GM23338 (cell line): Measurements from ENCODE around the gene OGDHL. TPM values are rescaled to one million over a fixed set of nuclear protein-coding genes. Genes with fewer than 3 reads are reported as not detected.
A peak's percentile ranks its signal among the peaks of the same experiment; 100 is the strongest.

Experiments used
- ATAC-seq: fragments of 200-7000 bp; cut with Tn5 transposase; 3 replicates; pipeline ENCODE4 v1.9.1; 2020
- DNase-seq: peaks from one replicate; pipeline ENCODE4 v3.0.0-alpha.2; 2015; ENCODE audit warnings: low spot score
- H2AFZ ChIP-seq: fragments of 200-600 bp; sonication (generic); 2 replicates; pipeline ENCODE4 v1.8.0; 2016; ENCODE audit warnings: antibody characterized with exemption, mild to moderate bottlenecking, moderate library complexity
- H3F3A ChIP-seq: fragments of 200-600 bp; sonication (generic); replicated peaks from 2 replicates; pipeline ENCODE4 v1.8.0; 2017; ENCODE audit warnings: antibody characterized with exemption, mixed run types, low read depth
- H3K27ac ChIP-seq: fragments of 200-600 bp; sonication (generic); 2 replicates; pipeline ENCODE4 v1.6.1; 2016; ENCODE audit warnings: low read depth
- H3K27me3 ChIP-seq: fragments of 200-600 bp; sonication (generic); 2 replicates; pipeline ENCODE4 v1.8.0; 2016; ENCODE audit warnings: mild to moderate bottlenecking, mixed run types, moderate library complexity; ENCODE audit not compliant: insufficient read depth
- H3K36me3 ChIP-seq: fragments of 200-600 bp; sonication (generic); 2 replicates; pipeline ENCODE4 v1.8.0; 2016; ENCODE audit warnings: mild to moderate bottlenecking; ENCODE audit not compliant: insufficient read depth
- H3K4me1 ChIP-seq: fragments of 200-600 bp; sonication (generic); 2 replicates; pipeline ENCODE4 v1.8.0; 2016; ENCODE audit warnings: mild to moderate bottlenecking, moderate library complexity; ENCODE audit not compliant: insufficient read depth
- H3K4me2 ChIP-seq: fragments of 200-600 bp; sonication (generic); 2 replicates; pipeline ENCODE4 v1.7.1; 2017; ENCODE audit warnings: mixed run types
- H3K4me3 ChIP-seq: fragments of 200-600 bp; sonication (generic); 2 replicates; pipeline ENCODE4 v1.6.1; 2016; ENCODE audit warnings: mixed run types
- H3K79me2 ChIP-seq: fragments of 200-600 bp; sonication (generic); replicated peaks from 2 replicates; pipeline ENCODE4 v1.8.0; 2017; ENCODE audit warnings: mild to moderate bottlenecking; ENCODE audit not compliant: insufficient read depth
- H3K9me2 ChIP-seq: fragments of 200-600 bp; sonication (generic); 2 replicates; pipeline ENCODE4 v1.8.0; 2017; ENCODE audit not compliant: insufficient read depth
- H4K20me1 ChIP-seq: fragments of 200-600 bp; sonication (generic); replicated peaks from 2 replicates; pipeline ENCODE4 v1.8.0; 2017; ENCODE audit warnings: mild to moderate bottlenecking; ENCODE audit not compliant: insufficient read depth
- H3K27ac Mint-ChIP-seq: 2 replicates; pipeline ENCODE4 v1.8.0; 2020; ENCODE audit warnings: inconsistent platforms, mild to moderate bottlenecking, moderate library complexity, mixed read lengths
- H3K27me3 Mint-ChIP-seq: 3 replicates; pipeline ENCODE4 v1.8.0; 2022; ENCODE audit warnings: low read depth, mild to moderate bottlenecking, moderate library complexity, mixed read lengths, inconsistent platforms; ENCODE audit not compliant: insufficient read depth, poor library complexity
- H3K36me3 Mint-ChIP-seq: 3 replicates; pipeline ENCODE4 v1.8.0; 2021; ENCODE audit warnings: low read depth, mild to moderate bottlenecking, inconsistent platforms, moderate library complexity, mixed read lengths
- H3K4me1 Mint-ChIP-seq: 3 replicates; pipeline ENCODE4 v1.8.0; 2020; ENCODE audit warnings: mild to moderate bottlenecking, inconsistent platforms, mixed read lengths
- H3K4me3 Mint-ChIP-seq: 3 replicates; pipeline ENCODE4 v1.8.0; 2021; ENCODE audit warnings: moderate library complexity, mild to moderate bottlenecking, inconsistent platforms, mixed read lengths
- H3K9me3 Mint-ChIP-seq: 3 replicates; pipeline ENCODE4 v1.8.0; 2020; ENCODE audit warnings: moderate library complexity, mild to moderate bottlenecking, inconsistent platforms, mixed read lengths
- CREB1 ChIP-seq: fragments of 250-450 bp; sonication (Bioruptor Pico); IDR thresholded peaks from 2 replicates; pipeline ENCODE4 v1.5.0; 2020; ENCODE audit warnings: low read depth, mild to moderate bottlenecking, moderate library complexity
- EZH2phosphoT487 ChIP-seq: fragments of 200-600 bp; sonication (generic); IDR thresholded peaks from one replicate; pipeline ENCODE4 v1.8.1; 2018; ENCODE audit warnings: antibody characterized with exemption; ENCODE audit not compliant: unreplicated experiment
- POLR2AphosphoS5 ChIP-seq: IDR thresholded peaks from 2 replicates; pipeline ENCODE4 v1.6.1; 2016; ENCODE audit warnings: antibody characterized with exemption, low read depth
- ZNF331 ChIP-seq: fragments of 250-450 bp; sonication (Bioruptor Pico); IDR thresholded peaks from 2 replicates; pipeline ENCODE4 v1.5.0; 2020; ENCODE audit warnings: low read depth, mild to moderate bottlenecking, moderate library complexity
- polyA plus RNA-seq: library from polyadenylated mRNA; unstranded; fragments of >200 nt; fragmentation: Nextera tagmentation; extraction: Ambion mirVana; gene quantifications from 2 replicates; pipeline ENCODE4 v1.2.1, GENCODE V29; 2016
- total RNA-seq: library from RNA; depleted of rRNA; stranded (reverse); fragments of >200 nt; shearing (Covaris generic); gene quantifications from 2 replicates; pipeline ENCODE4 v1.2.3, GENCODE V29; 2014
- TF ChIP-seq, protein P1 (sequence below): IDR thresholded peaks from 2 replicates; pipeline ENCODE4 v1.6.1; 2016; ENCODE audit warnings: antibody characterized with exemption
- TF ChIP-seq, protein P2 (sequence below), 2 experiments: fragments of 200-600 bp in 1 of 2; sonication (generic) in 1 of 2; conservative IDR thresholded peaks; 2 replicates each; pipeline versions ENCODE4 v1.5.1 to v1.6.1; 2016 to 2017; ENCODE audit warnings: antibody characterized with exemption in 2 of 2, low read depth in 2 of 2, mild to moderate bottlenecking in 2 of 2, moderate library complexity in 1 of 2
- TF ChIP-seq, protein P3 (sequence below): IDR thresholded peaks from one replicate; pipeline ENCODE4 v1.6.1; 2018; ENCODE audit warnings: antibody characterized with exemption; ENCODE audit not compliant: unreplicated experiment

Gene OGDHL
- total and polyA plus RNA-seq, 2 experiments from 2014 or later, result 8.3 to 15.5 TPM

DNA sequence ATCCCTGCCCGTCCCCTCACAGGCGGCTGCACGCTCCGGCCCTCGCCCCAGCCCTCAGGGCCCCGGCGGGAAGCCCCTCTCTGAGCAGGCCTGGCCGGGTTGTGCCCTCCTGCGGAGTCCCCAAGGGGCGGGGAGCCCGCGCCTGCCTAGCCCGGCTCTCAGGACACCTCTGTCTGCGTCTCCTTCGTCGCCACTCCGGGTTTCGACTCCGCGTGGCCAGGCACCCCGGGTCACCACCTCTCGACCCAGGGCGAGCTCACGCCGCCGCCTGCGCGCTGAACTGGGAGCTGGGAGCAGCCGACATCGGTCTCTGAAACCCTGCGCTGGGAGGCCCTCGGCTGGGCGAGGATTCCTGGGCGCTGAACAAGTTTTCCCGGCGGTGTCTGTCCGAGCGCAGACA, 6.2 kb upstream of the OGDHL start (continued):
- TF ChIP-seq, protein P1, sequence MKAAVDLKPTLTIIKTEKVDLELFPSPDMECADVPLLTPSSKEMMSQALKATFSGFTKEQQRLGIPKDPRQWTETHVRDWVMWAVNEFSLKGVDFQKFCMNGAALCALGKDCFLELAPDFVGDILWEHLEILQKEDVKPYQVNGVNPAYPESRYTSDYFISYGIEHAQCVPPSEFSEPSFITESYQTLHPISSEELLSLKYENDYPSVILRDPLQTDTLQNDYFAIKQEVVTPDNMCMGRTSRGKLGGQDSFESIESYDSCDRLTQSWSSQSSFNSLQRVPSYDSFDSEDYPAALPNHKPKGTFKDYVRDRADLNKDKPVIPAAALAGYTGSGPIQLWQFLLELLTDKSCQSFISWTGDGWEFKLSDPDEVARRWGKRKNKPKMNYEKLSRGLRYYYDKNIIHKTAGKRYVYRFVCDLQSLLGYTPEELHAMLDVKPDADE, result no peak
- no peak for TF ChIP-seq POLR2AphosphoS5
- TF ChIP-seq EZH2phosphoT487, result no peak
- TF ChIP-seq, protein P2, sequence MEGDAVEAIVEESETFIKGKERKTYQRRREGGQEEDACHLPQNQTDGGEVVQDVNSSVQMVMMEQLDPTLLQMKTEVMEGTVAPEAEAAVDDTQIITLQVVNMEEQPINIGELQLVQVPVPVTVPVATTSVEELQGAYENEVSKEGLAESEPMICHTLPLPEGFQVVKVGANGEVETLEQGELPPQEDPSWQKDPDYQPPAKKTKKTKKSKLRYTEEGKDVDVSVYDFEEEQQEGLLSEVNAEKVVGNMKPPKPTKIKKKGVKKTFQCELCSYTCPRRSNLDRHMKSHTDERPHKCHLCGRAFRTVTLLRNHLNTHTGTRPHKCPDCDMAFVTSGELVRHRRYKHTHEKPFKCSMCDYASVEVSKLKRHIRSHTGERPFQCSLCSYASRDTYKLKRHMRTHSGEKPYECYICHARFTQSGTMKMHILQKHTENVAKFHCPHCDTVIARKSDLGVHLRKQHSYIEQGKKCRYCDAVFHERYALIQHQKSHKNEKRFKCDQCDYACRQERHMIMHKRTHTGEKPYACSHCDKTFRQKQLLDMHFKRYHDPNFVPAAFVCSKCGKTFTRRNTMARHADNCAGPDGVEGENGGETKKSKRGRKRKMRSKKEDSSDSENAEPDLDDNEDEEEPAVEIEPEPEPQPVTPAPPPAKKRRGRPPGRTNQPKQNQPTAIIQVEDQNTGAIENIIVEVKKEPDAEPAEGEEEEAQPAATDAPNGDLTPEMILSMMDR (conservative IDR thresholded peaks at IDR 0.05; ENCODE audit: low read depth in 2 of 2), result no peak
- TF ChIP-seq, protein P3, sequence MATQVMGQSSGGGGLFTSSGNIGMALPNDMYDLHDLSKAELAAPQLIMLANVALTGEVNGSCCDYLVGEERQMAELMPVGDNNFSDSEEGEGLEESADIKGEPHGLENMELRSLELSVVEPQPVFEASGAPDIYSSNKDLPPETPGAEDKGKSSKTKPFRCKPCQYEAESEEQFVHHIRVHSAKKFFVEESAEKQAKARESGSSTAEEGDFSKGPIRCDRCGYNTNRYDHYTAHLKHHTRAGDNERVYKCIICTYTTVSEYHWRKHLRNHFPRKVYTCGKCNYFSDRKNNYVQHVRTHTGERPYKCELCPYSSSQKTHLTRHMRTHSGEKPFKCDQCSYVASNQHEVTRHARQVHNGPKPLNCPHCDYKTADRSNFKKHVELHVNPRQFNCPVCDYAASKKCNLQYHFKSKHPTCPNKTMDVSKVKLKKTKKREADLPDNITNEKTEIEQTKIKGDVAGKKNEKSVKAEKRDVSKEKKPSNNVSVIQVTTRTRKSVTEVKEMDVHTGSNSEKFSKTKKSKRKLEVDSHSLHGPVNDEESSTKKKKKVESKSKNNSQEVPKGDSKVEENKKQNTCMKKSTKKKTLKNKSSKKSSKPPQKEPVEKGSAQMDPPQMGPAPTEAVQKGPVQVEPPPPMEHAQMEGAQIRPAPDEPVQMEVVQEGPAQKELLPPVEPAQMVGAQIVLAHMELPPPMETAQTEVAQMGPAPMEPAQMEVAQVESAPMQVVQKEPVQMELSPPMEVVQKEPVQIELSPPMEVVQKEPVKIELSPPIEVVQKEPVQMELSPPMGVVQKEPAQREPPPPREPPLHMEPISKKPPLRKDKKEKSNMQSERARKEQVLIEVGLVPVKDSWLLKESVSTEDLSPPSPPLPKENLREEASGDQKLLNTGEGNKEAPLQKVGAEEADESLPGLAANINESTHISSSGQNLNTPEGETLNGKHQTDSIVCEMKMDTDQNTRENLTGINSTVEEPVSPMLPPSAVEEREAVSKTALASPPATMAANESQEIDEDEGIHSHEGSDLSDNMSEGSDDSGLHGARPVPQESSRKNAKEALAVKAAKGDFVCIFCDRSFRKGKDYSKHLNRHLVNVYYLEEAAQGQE, result no peak
- TF ChIP-seq CREB1 (CRISPR knock-in tag), result no peak

DNA sequence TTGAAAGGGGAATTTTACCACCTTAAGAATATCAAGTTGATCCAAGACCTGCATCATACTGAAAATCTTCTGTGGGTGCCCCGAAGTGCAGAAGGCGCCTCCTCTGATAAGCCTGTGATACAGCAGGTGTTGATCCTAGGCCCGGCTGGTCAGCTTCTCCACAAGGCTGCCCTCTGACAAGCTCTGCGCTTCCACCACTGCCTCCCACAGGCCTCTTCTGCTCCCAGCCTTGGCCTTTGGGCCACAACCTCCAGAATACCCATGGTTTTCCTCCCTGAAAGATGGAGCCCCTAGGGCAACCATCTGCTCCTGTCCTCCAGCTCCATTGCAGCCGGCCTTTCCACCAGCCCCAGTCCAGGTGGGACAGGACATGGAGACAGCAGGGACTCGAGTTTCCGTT, 5.6 kb upstream of the OGDHL start:
- Mint-ChIP-seq H3K4me1 (peaks cover 13% of the 10 kb centered on the region), H3K27me3 (peaks cover 20% of the 10 kb centered on the region), H3K4me3 (no peak overlapping the region), H3K9me3 (peaks cover 4% of the 10 kb centered on the region; the same call in 1 of the 3 replicates), H3K36me3 (no peaks in the 10 kb centered on the region; the same call in 2 of the 3 replicates), H3K27ac (no peak overlapping the region)
- no peaks in the 10 kb centered on the region; the same call in 1 of the 2 replicates for H3K4me1 ChIP-seq
- H2AFZ ChIP-seq, result peak overlapping the region; percentile 99
- ATAC-seq (peak; percentile 67), DNase-seq (peak; percentile 57)
- H3K79me2 ChIP-seq, result no peaks in the 10 kb centered on the region
- H3K36me3 ChIP-seq, result no peaks in the 10 kb centered on the region
- peak overlapping the region; percentile 78 for H3K4me2 ChIP-seq
- H3K4me3 ChIP-seq, result peak overlapping the region; percentile 54; the same call in 1 of the 2 replicates
- peaks cover 59% of the 10 kb centered on the region for H3K27me3 ChIP-seq
- H4K20me1 ChIP-seq, result 0 out of 2 replicates have a peak, but pooled peaks cover 4% of the 10 kb centered on the region
- no peaks in the 10 kb centered on the region for H3K9me2 ChIP-seq
- no peaks in the 10 kb centered on the region for H3F3A ChIP-seq
- TF ChIP-seq ZNF331 (CRISPR knock-in tag), result no peak
- TF ChIP-seq, protein P2 (conservative IDR thresholded peaks at IDR 0.05; ENCODE audit: low read depth in 2 of 2), result peak; percentile 29 to 35; a peak in 3 of 4 replicates
- TF ChIP-seq EZH2phosphoT487, result no peak
- H3K27ac ChIP-seq, result no peak overlapping the region
